GM21367 (cell line): ENCODE measurements around the gene CDKN1B.

Experiments used
- ATAC-seq: cut with Tn5 transposase; IDR thresholded peaks from one replicate; pipeline ENCODE4 v1.9.1; 2021; ENCODE audit not compliant: unreplicated experiment

Gene CDKN1B

GRCh38 chr12:12716793-12717585 is at the start of gene CDKN1B:
Gene CDKN1B (plus strand): TSS chr12:12717368. CDS start chr12:12717840, 472 bp downstream.
- ATAC-seq: peak; percentile 37

- no peak for ATAC-seq
These were observed 49.2 kb upstream of the CDKN1B start for GRCh38 chr12:12668005-12668404.

- no peak for ATAC-seq
These were observed 48.1 kb upstream of the CDKN1B start for GRCh38 chr12:12669020-12669419.

- ATAC-seq: no peak
These were observed 45.1 kb upstream of the CDKN1B start for GRCh38 chr12:12671850-12672660.

- ATAC-seq: no peak
These were observed 43.9 kb upstream of the CDKN1B start for GRCh38 chr12:12673296-12673695.

GRCh38 chr12:12676605-12677004 is 40.6 kb upstream of the CDKN1B start:
- ATAC-seq: no peak

GRCh38 chr12:12681061-12681765 is 36.0 kb upstream of the CDKN1B start:
- no peak for ATAC-seq

- ATAC-seq: no peak
These were observed 34.9 kb upstream of the CDKN1B start for GRCh38 chr12:12682284-12682683.

- ATAC-seq: no peak
These were observed 34.0 kb upstream of the CDKN1B start for GRCh38 chr12:12683136-12683697.

GRCh38 chr12:12683725-12684124 is 33.4 kb upstream of the CDKN1B start:
- no peak for ATAC-seq

- ATAC-seq: no peak
These were observed 32.6 kb upstream of the CDKN1B start for GRCh38 chr12:12684375-12685106.

- no peak for ATAC-seq
These were observed 31.9 kb upstream of the CDKN1B start for GRCh38 chr12:12685305-12685704.

- no peak for ATAC-seq
These were observed 30.7 kb upstream of the CDKN1B start for GRCh38 chr12:12686472-12686871.

- no peak for ATAC-seq
These were observed 30.2 kb upstream of the CDKN1B start for GRCh38 chr12:12686925-12687324.

- ATAC-seq: no peak
These were observed 27.4 kb upstream of the CDKN1B start for GRCh38 chr12:12689647-12690300.

GRCh38 chr12:12691549-12691948 is 25.6 kb upstream of the CDKN1B start:
- ATAC-seq: no peak

- no peak for ATAC-seq
These were observed 24.0 kb upstream of the CDKN1B start for GRCh38 chr12:12693111-12693671.

GRCh38 chr12:12696562-12697383 is 20.4 kb upstream of the CDKN1B start:
- peak; percentile 44 for ATAC-seq

- ATAC-seq: no peak
These were observed 17.8 kb upstream of the CDKN1B start for GRCh38 chr12:12699345-12699744.
